Aorta (tissue), 5 donors: ENCODE results near the gene HLTF. TPM values are rescaled to one million over a fixed set of nuclear protein-coding genes. Genes with fewer than 3 reads are reported as not detected.
"Not testable (repeated sequence)": the region's sequence is repeated elsewhere in the genome, so short reads cannot be mapped to it uniquely, and the experiment has no call there.

Experiments used
- ATAC-seq: fragments of 200-7000 bp; cut with Tn5 transposase; one replicate; pipeline ENCODE4 v1.9.1; 2022; ENCODE audit warnings: moderate library complexity; ENCODE audit not compliant: low FRiP score
- DNase-seq, 2 donors: peaks; one replicate each; pipeline ENCODE4 v3.0.0-alpha.2; 2020
- H3K27ac ChIP-seq, 2 donors: one replicate each; pipeline ENCODE4 v1.5.1; 2013; ENCODE audit warnings: low read length in 2 of 2, mild to moderate bottlenecking in 2 of 2, moderate library complexity in 2 of 2, control low read depth in 1 of 2, inconsistent platforms in 1 of 2, low read depth in 1 of 2
- H3K27me3 ChIP-seq, 2 donors: one replicate each; pipeline ENCODE4 v1.6.1; 2013; ENCODE audit warnings: control low read depth in 1 of 2, low read length in 1 of 2, mild to moderate bottlenecking in 1 of 2, moderate library complexity in 1 of 2; ENCODE audit not compliant: insufficient read depth in 2 of 2, control insufficient read depth in 1 of 2
- H3K36me3 ChIP-seq, 2 donors: one replicate each; pipeline ENCODE4 v1.6.1; 2013; ENCODE audit warnings: control low read depth in 1 of 2, low read length in 1 of 2, mild to moderate bottlenecking in 1 of 2; ENCODE audit not compliant: insufficient read depth in 2 of 2, control insufficient read depth in 1 of 2
- H3K4me1 ChIP-seq, 2 donors: one replicate each; pipeline ENCODE4 v1.6.1; 2013; ENCODE audit warnings: low read length in 2 of 2, control low read depth in 1 of 2, mild to moderate bottlenecking in 1 of 2, moderate library complexity in 1 of 2; ENCODE audit not compliant: insufficient read depth in 2 of 2, control insufficient read depth in 1 of 2
- H3K4me3 ChIP-seq, 2 donors: one replicate each; pipeline ENCODE4 v1.5.1; 2013; ENCODE audit warnings: low read length in 2 of 2, control low read depth in 1 of 2, mild to moderate bottlenecking in 1 of 2
- H3K9me3 ChIP-seq: one replicate; pipeline ENCODE4 v1.6.1; 2013; ENCODE audit warnings: mild to moderate bottlenecking, low read length; ENCODE audit not compliant: control insufficient read depth
- WGBS, 2 donors: extraction: QIAGEN DNeasy Blood & Tissue Kit; methylation state at CpG; one replicate each; pipeline ENCODE4 v1.1.7; 2013; 5-methylcytosine and 5-hydroxymethylcytosine counted together
- intact Hi-C, 2 donors: fragments of 100-400 bp; cut with DNase I; formaldehyde crosslinking; loops; one replicate each; pipeline versions ENCODE4 v1.14.2 to v1.15.0; 2022
- polyA plus RNA-seq, 2 donors: library from polyadenylated mRNA; stranded (reverse); fragments of 200-250 nt; gene quantifications; one replicate each; pipeline ENCODE4 v1.2.3, GENCODE V29; 2013
- total RNA-seq, 2 donors: library from RNA; stranded (reverse); fragmentation: NEBNext Ultra II Directional; extraction: Animal tissue kit (Norgen Biotek cat#: 25700); gene quantifications; one replicate each; pipeline ENCODE4 v1.2.1, GENCODE V29; 2021
- donor health status: healthy with polysubstance abuse.
- donor health status: Bipolar disorder and iron deficiency.
- donor health status: DM: no; HTN: no; CAD: no.
- donor health status: DM: no; HTN: no; CAD: no.
- donor health status: DM: yes; HTN: yes; CAD: no.

Gene HLTF
- total and polyA plus RNA-seq, 4 donors, result 4.4 to 30.1 (median 19.9) TPM

GRCh38 chr3:148987551-148987950 lies 98.8 kb downstream of the HLTF start:
- H3K9me3 ChIP-seq, H3K27me3 ChIP-seq, H3K4me3 ChIP-seq, DNase-seq, intact Hi-C loops, ATAC-seq, H3K27ac ChIP-seq, H3K36me3 ChIP-seq, H3K4me1 ChIP-seq: not testable (repeated sequence)
- 97 to 98% methylated on average over 21 to 29 of the region's 29 CpGs for WGBS, 2 donors

- no peak for ATAC-seq
- intact Hi-C loops, result no loop called here
- H3K9me3 ChIP-seq, result no peaks in the 10 kb centered on the region
- WGBS, 2 donors, result 84 to 88% methylated on average over 1 of the region's 1 CpG
- no peaks in the 10 kb centered on the region for H3K36me3 ChIP-seq
- no peaks in the 10 kb centered on the region for H3K4me1 ChIP-seq
- H3K27me3 ChIP-seq, result no peaks in the 10 kb centered on the region
- no peak for DNase-seq
- H3K27ac ChIP-seq, result no peak overlapping the region
- H3K4me3 ChIP-seq, result no peak overlapping the region
These were observed 105.1 kb downstream of the HLTF start for GRCh38 chr3:148981273-148981672.

Other genes starting within 250 kb of the HLTF start
- 10 to 100 TPM in 1 of 2 donors, 1 to 10 TPM in 1; 5.6 to 20.5 TPM for gene CPA3, start 221.2 kb downstream of the HLTF start, total RNA-seq
- gene CPA3, start 221.2 kb downstream of the HLTF start, polyA plus RNA-seq, result 1 to 10 TPM in 1 of 2 donors, under 1 TPM in 1; 0.69 to 2.9 TPM
- gene GYG1, start 95.0 kb downstream of the HLTF start, total RNA-seq, result 10 to 100 TPM; 67.3 to 91.7 TPM
- gene GYG1, start 95.0 kb downstream of the HLTF start, polyA plus RNA-seq, result 100 to 1,000 TPM in 1 of 2 donors, 10 to 100 TPM in 1; 73.6 to 101 TPM
- 10 to 100 TPM; 17.0 to 32.2 TPM for gene HPS3, start 43.1 kb upstream of the HLTF start, total RNA-seq
- 10 to 100 TPM; 12.3 to 14.3 TPM for gene HPS3, start 43.1 kb upstream of the HLTF start, polyA plus RNA-seq
- 100 to 1,000 TPM in 1 of 2 donors, 10 to 100 TPM in 1; 36.2 to 225 TPM for gene CP, start 135.3 kb upstream of the HLTF start, total RNA-seq
- 10 to 100 TPM; 23.7 to 24.0 TPM for gene CP, start 135.3 kb upstream of the HLTF start, polyA plus RNA-seq
- gene TM4SF18, start 247.1 kb upstream of the HLTF start, total RNA-seq, result 1 to 10 TPM; 3.1 to 9.0 TPM
- gene TM4SF18, start 247.1 kb upstream of the HLTF start, polyA plus RNA-seq, result 1 to 10 TPM in 1 of 2 donors, not detected in 1; 1.6 TPM